AG09319 (cell line): Measurements from ENCODE around the gene ITGAE.
A peak's percentile ranks its signal among the peaks of the same experiment; 100 is the strongest.

ENCODE experiments used
- DNase-seq: peaks from one replicate; pipeline ENCODE4 v3.0.0-alpha.2; 2010; ENCODE audit warnings: low read depth; ENCODE audit errors: extremely low read depth
- TF ChIP-seq, protein P1 (sequence below): IDR thresholded peaks from 2 replicates; pipeline ENCODE4 v1.5.1; 2011; ENCODE audit warnings: low read depth, mild to moderate bottlenecking, inconsistent platforms, low read length, moderate library complexity

The ITGAE gene, protein sequence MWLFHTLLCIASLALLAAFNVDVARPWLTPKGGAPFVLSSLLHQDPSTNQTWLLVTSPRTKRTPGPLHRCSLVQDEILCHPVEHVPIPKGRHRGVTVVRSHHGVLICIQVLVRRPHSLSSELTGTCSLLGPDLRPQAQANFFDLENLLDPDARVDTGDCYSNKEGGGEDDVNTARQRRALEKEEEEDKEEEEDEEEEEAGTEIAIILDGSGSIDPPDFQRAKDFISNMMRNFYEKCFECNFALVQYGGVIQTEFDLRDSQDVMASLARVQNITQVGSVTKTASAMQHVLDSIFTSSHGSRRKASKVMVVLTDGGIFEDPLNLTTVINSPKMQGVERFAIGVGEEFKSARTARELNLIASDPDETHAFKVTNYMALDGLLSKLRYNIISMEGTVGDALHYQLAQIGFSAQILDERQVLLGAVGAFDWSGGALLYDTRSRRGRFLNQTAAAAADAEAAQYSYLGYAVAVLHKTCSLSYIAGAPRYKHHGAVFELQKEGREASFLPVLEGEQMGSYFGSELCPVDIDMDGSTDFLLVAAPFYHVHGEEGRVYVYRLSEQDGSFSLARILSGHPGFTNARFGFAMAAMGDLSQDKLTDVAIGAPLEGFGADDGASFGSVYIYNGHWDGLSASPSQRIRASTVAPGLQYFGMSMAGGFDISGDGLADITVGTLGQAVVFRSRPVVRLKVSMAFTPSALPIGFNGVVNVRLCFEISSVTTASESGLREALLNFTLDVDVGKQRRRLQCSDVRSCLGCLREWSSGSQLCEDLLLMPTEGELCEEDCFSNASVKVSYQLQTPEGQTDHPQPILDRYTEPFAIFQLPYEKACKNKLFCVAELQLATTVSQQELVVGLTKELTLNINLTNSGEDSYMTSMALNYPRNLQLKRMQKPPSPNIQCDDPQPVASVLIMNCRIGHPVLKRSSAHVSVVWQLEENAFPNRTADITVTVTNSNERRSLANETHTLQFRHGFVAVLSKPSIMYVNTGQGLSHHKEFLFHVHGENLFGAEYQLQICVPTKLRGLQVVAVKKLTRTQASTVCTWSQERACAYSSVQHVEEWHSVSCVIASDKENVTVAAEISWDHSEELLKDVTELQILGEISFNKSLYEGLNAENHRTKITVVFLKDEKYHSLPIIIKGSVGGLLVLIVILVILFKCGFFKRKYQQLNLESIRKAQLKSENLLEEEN

DNA sequence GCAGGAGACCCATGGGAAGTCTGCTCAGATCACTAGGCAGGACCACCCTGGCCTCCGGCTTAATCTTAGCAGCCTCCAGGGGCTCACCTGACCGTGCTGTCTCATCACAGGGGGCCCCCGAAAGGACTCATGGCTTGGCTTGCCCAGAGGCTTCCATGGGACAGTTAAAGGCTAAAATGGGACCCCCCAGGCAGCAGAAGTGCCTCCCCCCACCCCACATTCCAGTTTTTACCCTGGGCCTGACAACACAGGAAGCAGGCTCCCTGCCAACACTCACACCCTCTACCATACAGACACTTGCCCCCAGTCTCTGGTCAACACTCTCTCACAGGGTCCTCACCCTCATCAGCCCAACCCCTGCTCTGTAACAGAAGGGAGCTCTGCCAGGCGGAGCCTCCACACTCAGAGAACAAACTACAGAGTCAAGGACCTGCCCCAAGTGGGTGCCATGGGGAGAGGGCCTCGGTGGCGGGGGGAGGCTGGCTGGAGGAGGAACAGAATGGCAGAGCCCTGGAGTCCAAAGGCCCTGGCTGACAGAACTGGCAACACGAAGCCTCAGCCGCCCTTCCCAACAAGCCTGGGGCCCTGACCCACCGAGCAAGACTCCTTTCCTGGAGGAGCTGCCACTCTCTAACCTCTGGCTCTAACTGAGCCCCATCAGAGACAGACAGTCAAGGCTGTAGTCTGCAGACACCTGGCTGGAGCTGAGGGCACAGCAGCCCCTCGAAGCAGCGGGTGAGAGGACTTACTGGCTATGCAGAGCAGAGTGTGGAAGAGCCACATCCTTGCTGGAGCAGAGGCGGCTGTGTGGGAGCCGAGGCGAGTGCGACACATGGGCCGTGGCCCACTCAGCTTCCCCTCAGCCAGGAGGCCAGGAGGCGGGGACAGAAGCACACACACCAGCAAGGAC lies at the start of gene ITGAE:
Gene ITGAE (minus strand): TSS at position 827 of the 910 bp plus-strand sequence. CDS start 44 bp downstream, at position 783.
- TF ChIP-seq, protein P1, sequence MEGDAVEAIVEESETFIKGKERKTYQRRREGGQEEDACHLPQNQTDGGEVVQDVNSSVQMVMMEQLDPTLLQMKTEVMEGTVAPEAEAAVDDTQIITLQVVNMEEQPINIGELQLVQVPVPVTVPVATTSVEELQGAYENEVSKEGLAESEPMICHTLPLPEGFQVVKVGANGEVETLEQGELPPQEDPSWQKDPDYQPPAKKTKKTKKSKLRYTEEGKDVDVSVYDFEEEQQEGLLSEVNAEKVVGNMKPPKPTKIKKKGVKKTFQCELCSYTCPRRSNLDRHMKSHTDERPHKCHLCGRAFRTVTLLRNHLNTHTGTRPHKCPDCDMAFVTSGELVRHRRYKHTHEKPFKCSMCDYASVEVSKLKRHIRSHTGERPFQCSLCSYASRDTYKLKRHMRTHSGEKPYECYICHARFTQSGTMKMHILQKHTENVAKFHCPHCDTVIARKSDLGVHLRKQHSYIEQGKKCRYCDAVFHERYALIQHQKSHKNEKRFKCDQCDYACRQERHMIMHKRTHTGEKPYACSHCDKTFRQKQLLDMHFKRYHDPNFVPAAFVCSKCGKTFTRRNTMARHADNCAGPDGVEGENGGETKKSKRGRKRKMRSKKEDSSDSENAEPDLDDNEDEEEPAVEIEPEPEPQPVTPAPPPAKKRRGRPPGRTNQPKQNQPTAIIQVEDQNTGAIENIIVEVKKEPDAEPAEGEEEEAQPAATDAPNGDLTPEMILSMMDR, result no peak
- DNase-seq, result no peak

DNA sequence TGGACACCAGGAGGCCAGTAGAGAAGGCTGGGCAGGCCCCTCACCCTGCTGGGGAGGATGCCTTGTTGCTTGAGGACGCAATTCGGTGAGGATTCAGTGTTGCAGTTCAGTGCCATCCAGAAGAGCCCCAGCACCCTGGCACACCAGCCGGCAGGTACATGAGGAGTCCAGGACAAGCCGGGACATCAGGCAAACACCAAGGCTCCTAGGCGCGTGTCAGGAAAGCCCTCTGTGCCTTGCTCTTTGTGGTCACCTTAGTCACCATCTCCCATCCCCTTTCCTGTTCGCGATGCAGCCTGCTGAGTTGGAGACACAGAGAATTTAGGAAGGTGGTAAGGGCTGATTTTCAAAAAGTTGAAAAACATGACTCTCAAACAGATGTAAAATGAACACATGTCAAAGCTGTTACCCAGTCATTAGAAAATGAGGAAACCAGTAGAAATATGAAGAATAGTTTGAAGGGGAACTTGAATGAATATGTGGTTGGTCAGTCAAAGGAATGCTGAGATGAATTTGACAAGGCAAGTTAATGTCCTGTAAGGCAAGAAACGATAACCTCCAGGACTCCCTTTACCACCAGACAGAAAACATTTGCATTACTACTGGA lies 47.3 kb upstream of the ITGAE start:
- DNase-seq, result no peak

DNA sequence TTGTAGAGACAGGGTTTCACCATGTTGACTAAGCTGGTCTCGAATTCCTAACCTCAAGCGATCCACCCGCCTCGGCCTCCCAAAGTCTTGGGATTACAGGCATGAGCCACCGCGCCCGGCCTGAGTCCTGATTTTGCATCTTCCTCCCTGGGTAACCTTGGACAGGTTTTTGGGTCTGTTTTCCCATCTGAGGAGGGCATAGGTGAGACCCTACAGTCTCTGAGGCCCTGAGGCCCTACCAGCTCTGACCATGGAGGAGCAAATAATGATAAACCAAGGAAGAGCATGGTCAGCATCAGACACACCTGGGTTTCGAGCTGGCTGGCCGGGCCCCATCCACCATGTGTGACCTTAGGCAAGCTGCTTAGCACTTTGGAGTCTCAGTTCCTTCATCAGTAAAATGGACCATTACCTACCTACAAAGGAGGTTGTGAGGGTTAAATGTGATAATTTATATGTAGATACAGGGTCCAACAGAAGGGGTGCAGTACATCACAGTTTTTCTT lies 46.2 kb upstream of the ITGAE start:
- TF ChIP-seq, protein P1, result no peak
- no peak for DNase-seq

More for the DNA sequence above, 47.3 kb upstream of the ITGAE start:
- TF ChIP-seq, protein P1, result no peak

DNA sequence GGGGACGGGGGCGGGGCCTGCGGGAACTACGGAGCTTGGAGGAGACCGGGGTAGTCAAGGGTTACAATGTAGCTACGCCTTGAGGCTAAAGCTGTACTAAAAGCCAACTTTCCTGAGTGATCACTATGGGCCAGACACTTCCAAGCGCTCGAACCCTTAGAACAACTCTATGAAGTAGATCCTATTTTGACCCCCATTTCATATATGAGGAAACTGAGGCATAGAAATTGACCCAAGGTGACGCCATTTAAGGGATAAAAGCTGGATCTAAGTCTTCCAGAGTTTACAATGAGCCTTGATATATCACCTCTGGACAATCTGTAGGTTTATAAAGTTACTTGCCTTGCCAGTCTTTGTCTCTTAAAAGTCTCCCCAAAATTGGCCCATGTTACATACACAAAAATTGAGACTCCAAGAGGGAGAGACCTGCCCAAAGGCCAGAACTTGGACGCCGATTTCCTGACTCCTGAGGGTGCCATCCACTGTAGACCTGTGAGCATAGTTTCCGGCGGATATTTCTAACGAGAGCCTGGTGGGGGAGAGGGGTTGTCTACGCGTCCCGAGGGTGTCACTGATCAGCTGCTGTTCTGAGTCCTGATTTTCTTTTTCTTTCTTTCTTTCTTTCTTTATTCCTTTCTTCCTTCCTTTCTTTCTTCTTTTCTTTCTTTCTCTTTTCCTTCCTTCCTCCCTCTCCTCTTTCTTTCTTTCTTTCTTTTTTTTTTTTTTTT lies 45.6 kb upstream of the ITGAE start:
- DNase-seq, result no peak
- TF ChIP-seq, protein P1, result no peak

DNA sequence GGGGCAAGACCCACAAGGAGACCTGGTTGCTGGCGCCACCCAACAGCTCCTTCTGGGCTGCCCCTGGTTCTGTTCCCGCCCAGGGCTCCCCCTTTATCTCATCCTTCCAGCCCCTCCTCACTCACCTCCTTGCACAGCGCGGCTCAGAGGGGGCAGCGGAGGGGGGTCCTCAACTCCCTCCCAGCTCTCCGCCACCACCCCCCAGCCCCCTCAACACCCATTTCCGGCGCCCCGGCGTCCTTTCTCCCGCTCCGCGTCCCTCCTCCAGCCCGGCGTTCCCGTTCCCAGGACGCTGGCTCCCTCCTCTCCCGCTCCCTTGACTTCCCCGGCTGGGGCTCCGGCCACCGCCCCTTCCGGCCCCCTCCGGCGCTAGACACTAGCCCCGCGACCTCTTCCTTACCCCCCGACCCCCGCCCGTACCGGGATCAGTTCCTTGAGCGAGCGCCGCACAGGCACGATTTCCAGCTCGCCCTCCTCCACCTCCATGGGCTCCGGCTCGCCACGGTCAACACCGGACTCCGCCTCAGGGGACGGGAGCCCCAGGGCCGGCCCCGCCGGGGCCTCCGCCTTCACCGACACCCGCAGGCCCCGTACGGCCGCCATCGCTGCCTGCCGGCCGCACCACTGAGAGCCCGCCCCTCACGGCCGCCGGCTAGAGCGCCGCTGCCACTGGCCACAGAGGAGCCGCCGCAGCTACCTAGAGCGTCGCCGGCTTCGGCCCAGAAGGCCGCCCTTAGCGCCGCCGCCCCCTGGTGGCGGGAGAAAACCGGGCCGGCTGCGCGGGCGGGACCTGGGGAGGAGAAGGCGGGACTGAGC lies 44.8 kb upstream of the ITGAE start, which contains the start of gene NCBP3:
Gene NCBP3 (minus strand): TSS at position 626 of the 816 bp plus-strand sequence. CDS start 23 bp downstream, at position 603.
- TF ChIP-seq, protein P1, result peak; percentile 74
- DNase-seq, result peak; percentile 82
